Measurements from ENCODE around the gene CUTA. TPM values are rescaled to one million over a fixed set of nuclear protein-coding genes. Genes with fewer than 3 reads are reported as not detected.

CUTA gene
- total RNA-seq, 2 donors from 2014 or later, result 198 to 219 TPM

GRCh38 chr6:33377171-33377570, 40.7 kb downstream of the CUTA start:
- no peak overlapping the region for H3K27ac Mint-ChIP-seq
- Histone ChIP-seq H3K4me1 (ENCODE audit: control insufficient read depth, insufficient read depth, low read length) (peaks cover 11% of the 10 kb centered on the region), H3K36me3 (ENCODE audit: control insufficient read depth, insufficient read depth, low read length) (no peaks in the 10 kb centered on the region), H3K4me3 (ENCODE audit: low read length) (no peak overlapping the region), H3K9me3 (ENCODE audit: control insufficient read depth, low read length) (no peaks in the 10 kb centered on the region), H3K27me3 (ENCODE audit: control insufficient read depth, insufficient read depth, low read length, poor library complexity, severe bottlenecking) (no peaks in the 10 kb centered on the region), H3K9ac (ENCODE audit: extremely low read depth, low read length, poor library complexity, severe bottlenecking) (no peak overlapping the region), H3K27ac (ENCODE audit: low read depth, low read length) (no peak overlapping the region)
- no peaks in the 10 kb centered on the region for H3K9me3 Mint-ChIP-seq
- DNase-seq, result no peak
- H3K36me3 Mint-ChIP-seq (ENCODE audit: low read depth), result no peaks in the 10 kb centered on the region
- 94 to 98% methylated on average over 3 to 4 of the region's 4 CpGs for WGBS, 2 experiments (ENCODE audit: insufficient coverage in 1 of 2, insufficient read length in 1 of 2)
- H3K27me3 Mint-ChIP-seq (ENCODE audit: insufficient read depth), result no peaks in the 10 kb centered on the region
- H3K4me1 Mint-ChIP-seq, result peaks cover 26% of the 10 kb centered on the region
- H3K4me3 Mint-ChIP-seq, result no peak overlapping the region
- no peak for TF ChIP-seq CTCF (conservative IDR thresholded peaks at IDR 0.05)

- Histone ChIP-seq H3K9me3 (ENCODE audit: control insufficient read depth, low read length) (no peaks in the 10 kb centered on the region), H3K4me1 (ENCODE audit: control insufficient read depth, insufficient read depth, low read length) (peaks cover 11% of the 10 kb centered on the region), H3K27me3 (ENCODE audit: control insufficient read depth, insufficient read depth, low read length, poor library complexity, severe bottlenecking) (no peaks in the 10 kb centered on the region), H3K36me3 (ENCODE audit: control insufficient read depth, insufficient read depth, low read length) (no peaks in the 10 kb centered on the region), H3K27ac (ENCODE audit: low read depth, low read length) (no peak overlapping the region), H3K9ac (ENCODE audit: extremely low read depth, low read length, poor library complexity, severe bottlenecking) (no peak overlapping the region), H3K4me3 (ENCODE audit: low read length) (no peak overlapping the region)
- DNase-seq, result no peak
- Mint-ChIP-seq H3K9me3 (no peaks in the 10 kb centered on the region), H3K4me1 (peaks cover 27% of the 10 kb centered on the region), H3K27ac (peak overlapping the region; percentile 35), H3K36me3 (ENCODE audit: low read depth) (no peaks in the 10 kb centered on the region), H3K27me3 (ENCODE audit: insufficient read depth) (no peaks in the 10 kb centered on the region), H3K4me3 (no peak overlapping the region)
- TF ChIP-seq CTCF (conservative IDR thresholded peaks at IDR 0.05), result no peak
- 89 to 93% methylated on average over 8 to 9 of the region's 9 CpGs for WGBS, 2 experiments (ENCODE audit: insufficient coverage in 1 of 2, insufficient read length in 1 of 2)
Measured at GRCh38 chr6:33375143-33375671, 42.7 kb downstream of the CUTA start.

- no peaks in the 10 kb centered on the region for H3K27me3 Mint-ChIP-seq (ENCODE audit: insufficient read depth)
- no peak overlapping the region for H3K27ac ChIP-seq (ENCODE audit: low read depth, low read length)
- WGBS, 2 experiments (ENCODE audit: insufficient coverage in 1 of 2, insufficient read length in 1 of 2), result 93 to 94% methylated on average over 5 to 8 of the region's 8 CpGs
- H3K4me3 Mint-ChIP-seq, result no peak overlapping the region
- no peaks in the 10 kb centered on the region for H3K9me3 ChIP-seq (ENCODE audit: control insufficient read depth, low read length)
- no peak for TF ChIP-seq CTCF (conservative IDR thresholded peaks at IDR 0.05)
- peaks cover 11% of the 10 kb centered on the region for H3K4me1 ChIP-seq (ENCODE audit: control insufficient read depth, insufficient read depth, low read length)
- no peak overlapping the region for H3K9ac ChIP-seq (ENCODE audit: extremely low read depth, low read length, poor library complexity, severe bottlenecking)
- no peaks in the 10 kb centered on the region for H3K9me3 Mint-ChIP-seq
- DNase-seq, result no peak
- H3K27me3 ChIP-seq (ENCODE audit: control insufficient read depth, insufficient read depth, low read length, poor library complexity, severe bottlenecking), result no peaks in the 10 kb centered on the region
- no peaks in the 10 kb centered on the region for H3K36me3 Mint-ChIP-seq (ENCODE audit: low read depth)
- no peak overlapping the region for H3K4me3 ChIP-seq (ENCODE audit: low read length)
- H3K4me1 Mint-ChIP-seq, result peaks cover 27% of the 10 kb centered on the region
- H3K27ac Mint-ChIP-seq, result no peak overlapping the region
- H3K36me3 ChIP-seq (ENCODE audit: control insufficient read depth, insufficient read depth, low read length), result no peaks in the 10 kb centered on the region
Measured at GRCh38 chr6:33373960-33374910, 43.7 kb downstream of the CUTA start.
